ENCODE data around the gene XRCC2. TPM values are rescaled to one million over a fixed set of nuclear protein-coding genes. Genes with fewer than 3 reads are reported as not detected.

XRCC2 gene
- total and polyA plus RNA-seq, 12 donors, result 0.12 to 4.1 (median 0.50) TPM

GRCh38 chr7:152643979-152644559 lies 31.9 kb downstream of the XRCC2 start:
- intact Hi-C loops (cut with DNase I), result no loop called here
- no peak for DNase-seq
- TF ChIP-seq CTCF (IDR thresholded peaks at IDR 0.05) (no peak), POLR2A (IDR thresholded peaks at IDR 0.05) (no peak)

GRCh38 chr7:152641384-152641783 lies 34.6 kb downstream of the XRCC2 start:
- Histone ChIP-seq H3K9me3 (replicated peaks in 1 of 3) (no peaks in the 10 kb centered on the region), H3K4me3 (no peak overlapping the region), H3K36me3 (replicated peaks in 1 of 2) (no peaks in the 10 kb centered on the region), H3K4me1 (replicated peaks in 1 of 2) (no peaks in the 10 kb centered on the region), H3K27ac (no peak overlapping the region), H3K27me3 (no peaks in the 10 kb centered on the region)
- intact Hi-C loops (cut with DNase I), result no loop called here
- no peak for DNase-seq
- WGBS, 4 donors, result 88 to 98% (median 95%) methylated on average over 6 of the region's 6 CpGs
- TF ChIP-seq POLR2A (IDR thresholded peaks at IDR 0.05), result no peak
- TF ChIP-seq CTCF (IDR thresholded peaks at IDR 0.05), result no peak

More at GRCh38 chr7:152643979-152644559, 31.9 kb downstream of the XRCC2 start:
- H3K36me3 ChIP-seq (replicated peaks in 1 of 2), result no peaks in the 10 kb centered on the region
- WGBS, 4 donors, result 90 to 96% (median 92%) methylated on average over 9 of the region's 9 CpGs
- H3K27ac ChIP-seq, result no peak overlapping the region
- no peaks in the 10 kb centered on the region for H3K27me3 ChIP-seq
- no peak overlapping the region for H3K4me3 ChIP-seq
- no peaks in the 10 kb centered on the region for H3K9me3 ChIP-seq (replicated peaks in 1 of 3)
- no peaks in the 10 kb centered on the region for H3K4me1 ChIP-seq (replicated peaks in 1 of 2)

- 75 to 84% (median 78%) methylated on average over 6 of the region's 6 CpGs for WGBS, 4 donors
- DNase-seq, result no peak
- intact Hi-C loops (cut with DNase I), result no loop called here
- no peaks in the 10 kb centered on the region for H3K9me3 ChIP-seq (replicated peaks in 1 of 3)
- no peaks in the 10 kb centered on the region for H3K4me1 ChIP-seq (replicated peaks in 1 of 2)
- H3K4me3 ChIP-seq, result no peak overlapping the region
- TF ChIP-seq POLR2A (IDR thresholded peaks at IDR 0.05) (no peak), CTCF (IDR thresholded peaks at IDR 0.05) (no peak)
- no peaks in the 10 kb centered on the region for H3K36me3 ChIP-seq (replicated peaks in 1 of 2)
- no peak overlapping the region for H3K27ac ChIP-seq
- no peaks in the 10 kb centered on the region for H3K27me3 ChIP-seq
Observed at GRCh38 chr7:152640829-152641228, 35.1 kb downstream of the XRCC2 start.

- H3K9me3 ChIP-seq (replicated peaks in 1 of 3), result no peaks in the 10 kb centered on the region
- WGBS, 4 donors, result 84 to 96% (median 93%) methylated on average over 7 of the region's 7 CpGs
- intact Hi-C loops (cut with DNase I), result no loop called here
- no peaks in the 10 kb centered on the region for H3K27me3 ChIP-seq
- no peaks in the 10 kb centered on the region for H3K4me1 ChIP-seq (replicated peaks in 1 of 2)
- TF ChIP-seq CTCF (IDR thresholded peaks at IDR 0.05) (no peak), POLR2A (IDR thresholded peaks at IDR 0.05) (no peak)
- DNase-seq, result no peak
- no peaks in the 10 kb centered on the region for H3K36me3 ChIP-seq (replicated peaks in 1 of 2)
- H3K4me3 ChIP-seq, result no peak overlapping the region
- no peak overlapping the region for H3K27ac ChIP-seq
Observed at GRCh38 chr7:152637920-152638580, 37.9 kb downstream of the XRCC2 start.
